ENCODE measurements around the gene RAPGEF3.
A peak's percentile ranks its signal among the peaks of the same experiment; 100 is the strongest.

- peak; percentile 85 for TF ChIP-seq CTCF (conservative IDR thresholded peaks at IDR 0.05; ENCODE audit: low read length)
- TF ChIP-seq EZH2phosphoT487 (IDR thresholded peaks at IDR 0.05; ENCODE audit: borderline replicate concordance), result no peak
These were observed 43.2 kb downstream of the RAPGEF3 start for GRCh38 chr12:47715393-47715876.
